Hippocampal formation (tissue), 2 donors: Measurements from ENCODE around the gene MCF2L2.
"Not testable (repeated sequence)": the region's sequence is repeated elsewhere in the genome, so short reads cannot be mapped to it uniquely, and the experiment has no call there.

Experiments used
- DNase-seq, 2 donors: peaks; one replicate each; lab custom pipeline; 2025; lab: John Stamatoyannopoulos, UW

MCF2L2 gene

DNA sequence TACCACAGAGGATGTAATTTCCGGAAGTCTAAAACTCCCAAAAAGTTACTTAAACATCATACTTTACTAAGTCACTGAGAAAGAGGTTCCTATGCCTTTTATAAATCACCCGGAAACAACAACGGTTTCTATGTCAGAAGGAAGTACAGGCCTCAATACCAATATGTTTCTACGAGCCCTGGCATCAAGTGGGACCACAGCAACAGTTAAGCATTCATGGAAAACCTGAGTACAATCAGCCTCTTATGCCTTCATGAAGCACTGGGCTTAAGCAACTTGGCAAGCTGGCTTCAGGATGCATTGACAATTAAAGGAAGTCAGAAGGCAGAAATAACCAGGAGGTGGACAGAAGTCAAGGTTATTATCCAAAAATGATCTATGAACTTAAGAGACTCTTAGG lies 194.5 kb downstream of the MCF2L2 start:
- DNase-seq: no peak

DNA sequence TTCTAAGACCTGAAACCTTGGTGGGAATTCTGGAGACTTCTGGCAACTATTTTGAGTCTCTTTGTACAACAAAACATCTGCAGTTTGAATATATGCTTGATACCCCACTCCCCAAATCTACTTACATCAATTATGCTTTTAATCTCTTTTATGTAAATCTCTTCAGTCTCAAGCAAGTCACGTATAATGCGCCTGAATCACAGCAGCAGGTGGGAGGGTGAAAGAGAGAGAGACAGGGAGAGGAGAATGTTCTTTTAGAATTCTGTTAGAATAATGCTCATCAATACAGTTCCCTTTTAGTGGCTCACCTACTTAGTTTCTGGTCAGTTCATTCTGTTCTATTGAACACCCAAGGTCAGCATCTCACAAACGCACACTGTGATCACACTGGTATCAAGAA lies 197.6 kb downstream of the MCF2L2 start:
- DNase-seq: no peak

DNA sequence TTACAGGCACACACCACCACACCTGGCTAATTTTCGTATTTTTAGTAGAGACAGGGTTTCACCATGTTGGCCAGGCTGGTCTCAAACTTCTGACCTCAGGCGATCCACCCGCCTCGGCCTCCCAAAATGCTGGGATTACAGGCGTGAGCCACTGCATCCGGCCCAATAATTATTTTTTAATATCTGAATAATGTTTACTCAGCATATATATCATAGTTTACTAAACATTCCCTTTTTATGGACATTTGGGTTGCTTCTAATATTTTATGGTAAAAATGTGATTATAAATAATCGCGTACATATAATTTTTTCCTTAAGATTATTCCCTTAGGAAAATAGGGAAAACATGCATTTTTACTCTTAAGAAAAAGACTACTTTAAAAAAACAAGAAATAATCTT lies 198.2 kb downstream of the MCF2L2 start:
- not testable (repeated sequence) for DNase-seq

DNA sequence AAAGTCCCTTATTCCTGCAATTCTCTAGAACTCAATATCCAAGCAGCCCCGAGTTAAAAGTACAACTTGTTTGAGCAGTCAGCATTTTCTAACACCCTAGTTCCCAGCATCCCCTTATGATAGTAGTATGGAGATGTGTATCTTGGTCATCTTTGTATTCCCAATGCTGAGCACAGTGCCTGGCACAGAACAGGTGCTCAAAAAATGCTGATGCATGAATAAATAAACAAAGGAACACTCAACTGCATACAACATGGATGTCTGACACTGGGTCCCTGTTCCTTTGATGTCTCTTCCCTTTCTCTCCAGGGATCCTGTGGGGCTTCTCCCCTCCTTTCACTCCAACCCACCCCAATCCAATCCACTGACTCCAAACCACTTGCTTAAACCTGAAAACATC lies 199.2 kb downstream of the MCF2L2 start:
- DNase-seq: no peak

DNA sequence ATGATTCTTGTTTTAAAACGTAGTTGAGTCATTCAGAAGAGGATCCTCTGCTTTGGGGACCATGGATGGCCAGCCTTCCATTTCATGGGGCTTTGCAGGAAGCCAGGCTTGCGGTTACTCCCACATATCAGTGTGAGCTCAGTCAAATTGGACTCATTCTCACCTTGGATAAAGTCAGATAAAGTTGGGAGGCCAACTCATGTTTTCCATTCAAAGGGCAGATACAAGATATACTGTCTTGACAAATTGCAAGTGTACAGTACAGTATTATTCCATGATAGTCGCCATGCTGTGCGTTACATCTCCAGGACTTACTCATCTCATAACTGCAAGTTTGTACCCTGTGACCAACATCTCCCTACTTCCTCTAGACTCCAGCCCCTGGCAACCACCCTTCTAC lies 200.8 kb downstream of the MCF2L2 start:
- DNase-seq: no peak

DNA sequence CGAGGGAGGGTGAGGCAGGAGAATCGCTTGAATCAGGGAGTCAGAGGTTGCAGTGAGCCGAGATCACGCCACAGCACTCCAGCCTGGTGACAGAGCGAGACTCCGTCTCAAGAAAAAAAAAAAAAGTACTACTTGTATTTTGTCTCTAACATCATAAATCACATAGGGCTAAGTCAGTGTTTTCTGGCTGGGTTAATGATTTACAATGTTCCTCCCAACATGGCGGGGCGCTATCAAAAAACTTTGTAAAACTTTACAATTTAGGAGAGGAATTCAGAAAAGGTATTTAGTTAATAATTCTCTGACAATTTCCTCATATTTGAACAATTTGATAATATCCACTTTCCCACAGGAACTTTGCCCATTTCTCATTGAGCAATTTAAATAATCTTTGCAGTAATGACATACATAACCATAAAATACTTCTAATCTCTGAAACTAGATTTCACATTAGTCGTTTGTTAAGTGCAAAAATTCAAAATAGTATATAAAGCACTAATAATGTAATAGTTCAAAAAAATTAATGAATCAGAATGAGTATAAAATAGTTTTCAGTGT lies 202.0 kb downstream of the MCF2L2 start:
- no peak for DNase-seq

DNA sequence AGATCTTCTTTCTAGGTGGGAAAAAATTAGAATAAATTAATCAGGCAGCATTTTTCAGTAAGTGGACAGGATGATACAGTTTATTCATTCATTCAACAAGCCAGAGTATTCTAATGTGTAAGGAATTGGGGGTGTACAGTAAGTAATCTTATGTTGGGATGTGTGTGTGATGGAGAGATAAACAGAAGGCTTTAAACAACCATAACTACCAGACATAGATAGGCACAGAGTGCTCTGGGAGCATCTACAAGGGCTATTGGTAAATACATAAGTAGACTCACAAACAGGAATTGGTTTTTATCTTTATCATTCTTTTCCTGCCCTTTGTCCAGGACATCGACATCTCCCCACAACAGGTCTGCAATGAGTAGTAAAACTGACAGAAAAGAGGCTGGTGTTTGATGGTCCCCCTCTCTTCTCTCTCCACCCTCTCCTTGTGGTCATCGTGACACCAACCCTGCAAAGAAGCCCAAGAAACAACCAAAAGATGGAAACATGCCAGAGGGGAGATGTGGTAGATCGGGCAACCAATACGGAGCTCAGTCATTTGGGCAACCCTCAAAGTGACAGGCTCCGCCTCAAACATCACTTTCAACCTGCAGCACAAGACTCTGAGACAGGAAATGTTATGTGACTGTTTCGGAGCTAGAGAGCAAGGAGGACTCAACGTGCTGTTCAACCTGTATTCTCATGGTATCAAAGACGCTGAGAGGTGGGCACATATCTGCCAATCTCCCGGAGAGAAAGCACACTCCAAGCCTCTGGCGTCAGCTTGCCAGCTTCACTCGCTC lies 204.0 kb downstream of the MCF2L2 start:
- DNase-seq: no peak

DNA sequence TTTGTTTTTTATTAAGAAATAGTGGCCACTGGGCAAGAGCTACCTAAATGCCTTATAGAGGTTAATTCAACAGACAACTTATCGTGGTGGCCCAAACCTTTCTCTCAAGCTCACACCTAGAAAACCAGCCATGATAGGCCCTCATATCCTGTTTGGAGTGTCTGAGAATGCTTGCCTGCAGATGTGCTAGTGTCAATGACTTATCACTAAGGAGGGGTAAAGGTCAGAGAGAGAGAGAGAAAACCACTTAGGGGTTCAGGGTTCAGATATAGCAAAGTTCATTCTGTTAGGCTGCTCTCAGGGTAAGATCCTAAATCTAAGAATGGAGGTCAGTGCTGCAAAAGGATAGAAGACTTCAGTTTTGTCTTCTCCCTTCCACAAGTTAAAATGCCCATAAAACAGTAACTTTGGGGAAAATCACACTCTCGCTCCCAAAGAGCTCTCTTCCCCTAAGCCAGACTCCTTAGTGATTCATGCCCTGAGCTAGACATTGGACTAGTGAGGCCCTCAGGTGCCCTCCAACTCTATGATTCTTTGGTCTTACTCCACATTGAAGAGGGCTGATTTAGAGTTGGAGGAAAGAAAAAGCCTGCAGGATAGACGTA lies 205.7 kb downstream of the MCF2L2 start:
- DNase-seq: no peak

DNA sequence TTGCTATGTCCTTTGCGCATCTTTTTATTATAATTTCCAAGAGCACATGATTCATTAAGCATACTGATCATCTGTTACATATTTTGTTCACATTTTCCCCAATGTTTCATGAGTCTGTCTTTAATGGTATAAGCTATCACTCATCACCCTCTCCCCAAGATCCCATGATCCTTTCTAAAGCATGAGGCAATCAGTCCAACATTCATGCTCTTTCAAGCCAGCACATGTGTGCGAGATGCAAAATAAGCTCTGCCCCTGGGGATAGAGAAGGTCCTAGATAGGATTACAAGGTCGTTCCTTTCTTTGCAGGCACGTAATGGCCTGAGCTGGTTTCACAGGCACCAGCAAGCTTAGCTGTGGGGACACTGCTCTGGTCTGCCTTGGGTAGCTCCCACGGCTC lies 207.6 kb downstream of the MCF2L2 start:
- DNase-seq: no peak

DNA sequence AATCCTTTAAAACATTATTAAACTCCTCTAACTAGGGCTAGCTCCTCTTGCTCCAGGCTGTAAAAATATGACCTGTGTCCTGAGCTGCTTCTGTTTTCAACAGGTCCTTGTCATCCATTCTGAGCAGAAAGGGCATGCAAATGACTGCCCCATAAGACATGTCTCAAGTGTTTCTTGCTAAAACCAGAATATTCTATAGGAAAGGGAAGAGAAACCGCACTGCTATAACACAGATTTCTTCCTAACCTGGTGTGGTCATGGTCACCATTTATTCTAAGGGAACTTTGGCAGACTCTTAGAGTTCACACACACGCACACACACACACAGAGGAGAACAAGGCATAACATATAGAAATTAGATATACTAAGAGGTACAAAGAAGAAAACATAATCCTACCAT lies 209.6 kb downstream of the MCF2L2 start:
- DNase-seq: no peak

DNA sequence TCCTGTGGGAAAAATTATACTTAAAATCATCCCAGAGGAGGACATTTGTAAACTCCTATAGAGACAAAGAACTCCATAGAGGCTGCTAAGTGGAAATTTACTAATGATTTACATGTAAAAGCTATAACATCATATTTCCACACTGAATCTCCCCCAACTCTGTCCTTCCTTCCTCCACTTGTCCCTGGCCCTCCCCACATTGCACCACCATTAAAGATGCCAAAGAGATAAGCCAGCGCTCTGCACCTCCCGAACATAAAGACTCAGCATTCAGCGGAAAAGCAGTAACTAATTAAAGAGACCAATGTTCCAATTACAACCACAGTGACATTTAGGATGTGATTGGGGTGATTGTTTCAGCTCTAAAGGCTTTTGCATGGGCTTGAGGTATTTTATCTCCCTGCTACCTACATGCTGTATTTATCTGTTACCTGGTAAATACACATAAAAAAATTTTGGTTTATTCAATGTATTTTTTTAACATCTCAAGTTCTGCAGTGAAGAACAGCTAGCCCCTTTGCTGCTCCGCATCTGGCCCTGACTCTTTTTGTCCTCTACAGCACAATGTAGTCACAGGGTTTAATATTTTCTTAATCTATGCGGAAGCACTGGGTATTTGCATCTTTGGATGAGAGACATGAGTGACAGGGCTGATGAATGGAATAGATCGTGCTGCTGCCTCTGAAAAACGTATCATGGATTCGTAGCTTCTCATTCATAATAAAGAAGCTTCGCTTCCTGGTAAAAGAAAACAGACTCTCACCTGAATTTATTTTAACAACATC lies 210.7 kb downstream of the MCF2L2 start:
- DNase-seq: no peak

DNA sequence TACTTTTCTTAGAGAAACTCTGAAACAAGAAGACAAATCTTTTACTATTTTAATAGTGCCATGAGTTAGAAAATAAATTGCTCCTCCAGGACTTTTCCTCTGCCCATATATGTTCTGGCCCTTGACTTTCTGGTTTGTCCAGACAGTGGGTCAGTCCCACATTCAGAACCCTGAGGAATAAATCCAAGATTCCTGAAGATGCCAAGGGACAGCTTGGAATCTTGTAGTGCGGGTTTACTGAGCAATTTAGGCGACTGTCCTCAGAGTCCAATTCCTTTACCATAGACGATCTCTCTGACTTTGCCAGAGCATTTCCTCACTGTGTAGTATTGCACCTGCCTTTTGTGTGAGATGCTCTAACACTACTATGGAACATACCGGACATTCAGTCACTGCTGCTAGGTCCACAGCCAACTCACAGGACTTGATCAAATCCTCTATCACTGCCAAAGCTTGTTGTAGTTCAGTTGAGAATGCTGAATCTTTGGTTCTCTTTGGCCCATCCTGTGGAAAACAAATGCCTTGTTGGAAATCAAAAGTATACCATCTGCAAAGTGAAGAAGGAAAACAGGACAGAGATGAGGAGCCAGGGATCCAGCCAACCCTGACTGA lies 212.7 kb downstream of the MCF2L2 start:
- no peak for DNase-seq

DNA sequence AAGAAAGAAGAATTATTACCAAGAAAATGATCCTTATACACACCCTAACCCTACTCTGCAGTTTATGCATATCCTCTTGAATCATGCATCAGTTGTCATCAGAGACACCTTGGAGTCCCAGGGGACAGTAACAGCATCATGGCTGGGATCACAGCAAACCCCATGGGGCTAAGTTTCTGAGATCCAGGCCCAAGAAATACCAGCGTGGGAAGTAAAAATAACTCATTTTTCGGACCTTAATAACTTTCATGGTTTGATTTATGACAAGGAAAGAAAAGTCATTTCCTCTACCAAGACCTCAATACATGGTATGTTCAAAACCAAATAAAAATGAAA lies 214.2 kb downstream of the MCF2L2 start:
- DNase-seq: no peak

DNA sequence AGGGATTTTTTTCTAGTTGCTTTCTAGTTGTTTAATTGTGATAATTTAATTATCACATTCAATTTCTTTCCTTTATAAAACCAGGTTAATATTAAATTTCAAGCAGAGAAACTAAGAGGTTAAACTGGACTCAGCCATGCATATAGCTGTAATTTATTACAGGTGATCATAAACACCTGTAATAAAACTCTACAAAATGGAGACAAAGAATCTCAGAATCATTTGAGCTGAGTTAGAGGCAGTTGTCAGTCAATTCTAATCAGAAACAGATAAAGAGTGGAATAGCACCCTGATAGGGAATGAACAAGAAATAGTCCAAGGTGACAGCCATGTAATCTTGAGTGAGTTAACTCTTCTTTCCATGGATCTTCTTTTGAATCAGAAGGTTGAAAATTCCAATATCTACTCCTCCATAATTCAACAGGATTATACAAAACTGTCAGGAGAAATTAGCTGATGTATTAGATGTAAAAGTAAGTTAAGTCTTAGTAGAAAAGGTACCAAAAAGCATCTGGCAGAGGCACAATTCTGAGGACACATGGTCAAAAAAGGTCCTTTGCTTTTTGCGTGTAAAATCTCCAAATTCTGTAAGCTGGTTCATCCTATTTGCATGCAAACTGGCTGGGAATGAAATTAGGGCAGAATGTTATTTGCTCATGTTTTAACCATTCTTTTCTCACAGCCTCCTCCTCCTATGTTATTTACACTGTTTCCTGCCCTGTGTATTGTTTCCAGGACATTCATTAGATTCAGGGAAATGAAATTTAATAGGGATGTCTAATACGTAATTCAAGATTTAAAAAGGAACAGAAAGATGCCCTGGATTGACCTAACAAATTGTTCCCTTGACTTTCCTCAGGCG lies 214.8 kb downstream of the MCF2L2 start:
- no peak for DNase-seq

DNA sequence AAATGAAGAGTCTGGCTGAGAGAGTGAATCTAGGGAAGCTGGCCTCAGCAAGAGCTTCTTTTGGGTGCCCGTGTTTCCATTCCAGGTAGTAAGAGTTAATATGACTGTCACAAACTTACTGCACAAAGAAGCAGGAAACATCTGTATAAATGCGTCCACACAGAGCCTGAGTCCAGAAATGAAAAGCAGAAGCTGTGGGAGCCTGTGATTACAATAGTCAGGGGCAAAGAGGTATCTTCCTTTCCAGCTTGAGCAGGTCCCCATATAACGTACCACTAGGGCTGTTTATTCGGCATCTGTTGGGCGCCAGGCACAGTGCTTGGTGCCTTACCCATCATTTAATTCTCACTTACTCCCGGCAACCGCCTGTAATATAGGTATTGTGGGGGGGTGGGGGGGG lies 215.9 kb downstream of the MCF2L2 start:
- DNase-seq: no peak

DNA sequence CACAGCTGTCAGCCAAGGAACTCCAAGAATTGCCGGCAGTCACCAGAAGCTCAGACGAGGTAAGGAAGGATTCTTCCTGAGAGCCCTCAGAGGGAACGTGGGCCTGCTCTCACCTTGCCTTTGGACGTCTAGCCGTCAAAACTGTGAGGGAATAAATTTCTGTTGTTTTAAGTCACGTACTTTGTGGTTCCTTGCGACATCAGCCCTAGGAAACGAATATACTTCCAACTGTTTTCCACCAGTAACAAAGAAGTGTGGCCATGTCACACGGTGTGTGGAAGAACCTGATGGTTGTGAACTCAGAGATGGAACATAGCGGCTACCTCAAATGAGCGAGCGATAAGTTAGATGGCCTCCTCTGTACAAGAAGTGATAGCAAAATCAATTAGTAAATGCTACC lies 216.3 kb downstream of the MCF2L2 start:
- no peak for DNase-seq

DNA sequence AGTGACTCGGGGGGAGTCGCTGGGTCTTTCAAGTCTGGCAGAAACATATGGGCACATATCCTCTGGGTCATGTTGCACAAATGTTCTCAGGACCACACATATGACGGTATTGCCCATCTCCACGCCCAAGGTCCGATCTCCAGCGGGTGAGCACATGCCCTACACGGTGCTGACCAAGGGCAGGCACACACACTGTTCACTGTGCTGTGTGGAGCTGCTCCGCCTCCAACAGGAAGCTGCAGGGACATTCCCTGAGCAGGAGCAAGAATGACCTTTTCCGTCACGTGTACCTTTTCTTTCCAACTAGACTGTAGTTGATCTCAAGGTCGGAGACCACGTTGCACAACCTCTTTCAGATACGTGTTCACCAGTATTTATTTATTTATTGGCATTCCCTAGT lies 217.1 kb downstream of the MCF2L2 start:
- no peak for DNase-seq

DNA sequence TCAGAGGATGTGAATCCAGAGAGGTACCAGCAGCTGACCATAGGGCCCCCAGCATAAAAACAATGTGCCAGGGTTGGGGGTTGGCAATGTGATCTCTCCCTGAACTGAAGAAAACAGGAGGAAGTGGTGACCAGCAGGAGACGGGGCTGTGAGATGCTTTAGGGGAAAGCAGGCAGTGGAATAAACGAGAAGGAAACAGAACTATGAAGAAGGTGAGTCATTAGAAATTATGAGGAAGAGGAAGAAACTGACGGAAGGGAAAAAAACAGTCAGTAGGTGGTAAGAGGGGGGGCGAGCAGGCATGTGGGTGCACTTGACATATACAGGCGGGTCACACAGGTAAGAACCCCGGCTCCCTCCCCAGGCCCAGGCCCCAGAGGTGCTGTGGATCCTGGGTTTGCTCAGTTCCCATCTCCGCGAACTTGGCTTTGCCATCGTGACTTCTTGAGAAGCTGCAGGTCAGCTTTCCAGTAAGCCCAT lies 217.5 kb downstream of the MCF2L2 start:
- no peak for DNase-seq

DNA sequence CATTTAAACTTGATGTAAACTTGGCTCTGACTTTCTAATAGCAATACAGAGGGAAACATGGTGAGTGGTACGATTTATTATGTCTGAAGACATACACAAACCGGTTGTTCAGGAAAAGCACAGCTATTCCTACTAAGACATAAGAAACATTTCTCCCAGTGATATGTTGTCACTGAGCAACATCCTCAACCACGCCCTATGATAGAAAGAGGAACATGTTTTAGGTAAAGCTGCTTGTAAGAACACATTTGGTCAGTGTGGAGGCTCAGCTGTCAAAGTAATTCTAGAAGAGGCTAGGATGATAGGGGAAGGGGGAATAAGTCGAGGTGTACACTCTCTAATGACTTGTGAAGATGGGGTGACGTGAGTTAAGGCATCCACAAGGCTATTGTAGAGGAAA lies 218.1 kb downstream of the MCF2L2 start:
- no peak for DNase-seq

DNA sequence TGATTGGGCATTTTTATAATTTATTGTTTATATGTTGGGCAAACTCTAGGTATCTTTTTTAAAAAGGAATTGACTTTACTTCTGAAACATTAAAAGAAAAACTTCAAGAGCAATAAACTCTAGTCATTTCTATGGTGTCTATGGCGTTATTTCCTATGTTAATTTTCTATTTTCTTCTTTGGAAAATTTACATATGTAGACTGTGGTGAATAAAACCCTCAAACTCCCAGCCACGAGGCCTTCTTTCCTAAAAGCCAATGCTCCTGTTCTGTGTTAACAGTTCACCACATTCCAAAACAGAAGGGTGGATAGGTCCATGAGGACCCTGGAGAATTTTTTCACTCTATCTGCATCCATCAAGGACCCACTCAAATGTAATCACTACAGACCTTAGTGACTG lies 219.6 kb downstream of the MCF2L2 start:
- no peak for DNase-seq

DNA sequence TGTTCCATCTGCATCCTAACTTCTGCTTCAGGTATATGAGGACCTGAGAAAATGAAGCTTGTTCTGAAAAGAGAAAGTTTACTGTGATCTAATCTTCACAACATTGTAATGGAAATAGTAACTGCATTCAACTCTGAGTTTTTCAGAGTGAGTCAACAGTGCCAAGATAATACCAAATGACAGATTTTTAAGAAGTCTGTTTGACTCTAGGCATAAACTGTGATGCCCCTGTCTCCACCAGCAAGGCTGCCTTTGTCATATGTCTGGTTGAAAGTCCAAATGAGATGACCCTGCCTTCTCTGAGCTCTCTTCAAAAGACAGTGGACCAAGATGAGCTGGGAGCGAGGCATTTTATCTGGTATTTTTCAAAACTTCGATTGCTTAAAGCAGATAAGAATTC lies 220.2 kb downstream of the MCF2L2 start:
- DNase-seq: no peak
